ENCODE measurements around the gene ENDOD1.
A peak's percentile ranks its signal among the peaks of the same experiment; 100 is the strongest.
"Not testable (repeated sequence)": the region's sequence is repeated elsewhere in the genome, so short reads cannot be mapped to it uniquely, and the experiment has no call there.

Gene ENDOD1

GRCh38 chr11:95089620-95090542, at the start of gene ENDOD1:
ENDOD1 (plus strand) TSS chr11:95089846; CDS start chr11:95089928, 82 bp downstream.
- TF ChIP-seq, protein P1, sequence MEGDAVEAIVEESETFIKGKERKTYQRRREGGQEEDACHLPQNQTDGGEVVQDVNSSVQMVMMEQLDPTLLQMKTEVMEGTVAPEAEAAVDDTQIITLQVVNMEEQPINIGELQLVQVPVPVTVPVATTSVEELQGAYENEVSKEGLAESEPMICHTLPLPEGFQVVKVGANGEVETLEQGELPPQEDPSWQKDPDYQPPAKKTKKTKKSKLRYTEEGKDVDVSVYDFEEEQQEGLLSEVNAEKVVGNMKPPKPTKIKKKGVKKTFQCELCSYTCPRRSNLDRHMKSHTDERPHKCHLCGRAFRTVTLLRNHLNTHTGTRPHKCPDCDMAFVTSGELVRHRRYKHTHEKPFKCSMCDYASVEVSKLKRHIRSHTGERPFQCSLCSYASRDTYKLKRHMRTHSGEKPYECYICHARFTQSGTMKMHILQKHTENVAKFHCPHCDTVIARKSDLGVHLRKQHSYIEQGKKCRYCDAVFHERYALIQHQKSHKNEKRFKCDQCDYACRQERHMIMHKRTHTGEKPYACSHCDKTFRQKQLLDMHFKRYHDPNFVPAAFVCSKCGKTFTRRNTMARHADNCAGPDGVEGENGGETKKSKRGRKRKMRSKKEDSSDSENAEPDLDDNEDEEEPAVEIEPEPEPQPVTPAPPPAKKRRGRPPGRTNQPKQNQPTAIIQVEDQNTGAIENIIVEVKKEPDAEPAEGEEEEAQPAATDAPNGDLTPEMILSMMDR (IDR thresholded peaks at IDR 0.05), result no peak
- H3K27ac ChIP-seq, result peak within 1 kb of the TSS; percentile 91 to 96
- H3K4me3 ChIP-seq, result peak within 1 kb of the TSS; percentile 76
- peak; percentile 88 for DNase-seq (ENCODE audit: low spot score)

GRCh38 chr11:95042239-95042638, 47.4 kb upstream of the ENDOD1 start:
- Histone ChIP-seq H3K4me3 (no peak overlapping the region), H3K27ac (no peak overlapping the region)
- TF ChIP-seq, protein P1 (IDR thresholded peaks at IDR 0.05), result no peak
- DNase-seq (ENCODE audit: low spot score), result no peak

GRCh38 chr11:95042906-95043305, 46.7 kb upstream of the ENDOD1 start:
- H3K4me3 ChIP-seq, result no peak overlapping the region
- TF ChIP-seq, protein P1 (IDR thresholded peaks at IDR 0.05), result no peak
- H3K27ac ChIP-seq, result no peak overlapping the region
- DNase-seq (ENCODE audit: low spot score), result no peak

- no peak overlapping the region for H3K4me3 ChIP-seq
- TF ChIP-seq, protein P1 (IDR thresholded peaks at IDR 0.05), result no peak
- H3K27ac ChIP-seq, result no peak overlapping the region
- no peak for DNase-seq (ENCODE audit: low spot score)
These were observed 45.6 kb upstream of the ENDOD1 start for GRCh38 chr11:95044010-95044409.

DNA sequence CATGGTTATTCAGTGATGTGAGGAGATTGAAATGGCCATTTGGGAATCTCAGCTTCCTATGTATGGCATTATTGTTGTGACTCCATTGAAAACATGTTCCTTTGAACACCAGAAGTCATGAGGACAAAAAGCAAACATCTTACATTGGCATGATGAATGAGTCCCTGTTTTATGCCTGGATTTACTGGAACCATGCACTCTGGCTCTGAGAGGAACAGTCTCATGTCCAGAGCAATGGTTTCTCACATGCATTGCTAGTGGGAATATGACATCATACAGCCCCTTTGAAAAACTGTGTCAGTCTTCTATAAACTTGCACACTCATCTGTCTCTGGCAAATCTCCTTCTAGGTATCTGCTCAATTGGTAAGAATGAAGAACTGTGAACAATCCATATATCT, 43.8 kb upstream of the ENDOD1 start:
- Histone ChIP-seq H3K27ac (no peak overlapping the region), H3K4me3 (no peak overlapping the region)
- DNase-seq (ENCODE audit: low spot score), result no peak
- TF ChIP-seq, protein P1 (IDR thresholded peaks at IDR 0.05), result no peak

GRCh38 chr11:95049122-95049521, 40.5 kb upstream of the ENDOD1 start, which contains the start of gene KDM4F:
KDM4F (plus strand) TSS chr11:95049422.
- not testable (repeated sequence) for DNase-seq (ENCODE audit: low spot score); H3K27ac ChIP-seq; H3K4me3 ChIP-seq

DNA sequence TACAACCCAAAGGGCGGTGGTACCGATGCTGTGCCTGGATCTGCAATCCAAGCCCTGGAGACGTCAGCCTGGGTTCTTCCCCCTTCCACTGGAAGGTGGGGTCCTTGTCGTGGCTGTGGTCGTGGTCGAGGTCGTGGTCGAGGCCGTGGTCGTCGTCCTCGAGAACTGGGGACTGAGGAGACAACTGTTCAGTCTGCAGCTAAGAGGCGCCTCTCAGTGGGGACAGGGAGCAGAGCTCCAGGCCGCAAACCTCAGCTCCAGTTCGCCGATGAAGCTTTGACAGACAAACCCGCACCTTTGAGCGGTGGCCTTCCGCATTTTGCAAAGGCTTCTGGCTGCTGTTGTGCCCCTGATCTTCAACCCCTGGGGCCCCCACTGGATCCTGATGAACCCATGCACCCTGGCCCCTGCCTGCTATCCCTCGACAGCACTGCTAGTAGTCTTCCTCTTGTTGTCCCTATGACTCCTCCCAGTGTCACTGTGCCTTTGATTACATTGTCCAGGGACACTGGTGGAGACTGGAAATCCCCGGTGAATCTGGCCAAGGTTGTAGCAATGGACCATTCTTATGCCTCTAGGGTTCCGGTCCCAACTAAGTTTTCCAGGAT, 38.9 kb upstream of the ENDOD1 start:
- no peak for DNase-seq (ENCODE audit: low spot score)
- H3K4me3 ChIP-seq, result no peak overlapping the region
- no peak overlapping the region for H3K27ac ChIP-seq
- TF ChIP-seq, protein P1 (IDR thresholded peaks at IDR 0.05), result no peak
